ENCODE measurements around the gene NLGN2. TPM values are rescaled to one million over a fixed set of nuclear protein-coding genes. Genes with fewer than 3 reads are reported as not detected.

NLGN2 gene
- total and polyA plus RNA-seq, 2 of the 8 experiments (the other 6 are each of a cell fraction or from before 2014, with no cell fraction given): 21.2 to 62.8 TPM

DNA sequence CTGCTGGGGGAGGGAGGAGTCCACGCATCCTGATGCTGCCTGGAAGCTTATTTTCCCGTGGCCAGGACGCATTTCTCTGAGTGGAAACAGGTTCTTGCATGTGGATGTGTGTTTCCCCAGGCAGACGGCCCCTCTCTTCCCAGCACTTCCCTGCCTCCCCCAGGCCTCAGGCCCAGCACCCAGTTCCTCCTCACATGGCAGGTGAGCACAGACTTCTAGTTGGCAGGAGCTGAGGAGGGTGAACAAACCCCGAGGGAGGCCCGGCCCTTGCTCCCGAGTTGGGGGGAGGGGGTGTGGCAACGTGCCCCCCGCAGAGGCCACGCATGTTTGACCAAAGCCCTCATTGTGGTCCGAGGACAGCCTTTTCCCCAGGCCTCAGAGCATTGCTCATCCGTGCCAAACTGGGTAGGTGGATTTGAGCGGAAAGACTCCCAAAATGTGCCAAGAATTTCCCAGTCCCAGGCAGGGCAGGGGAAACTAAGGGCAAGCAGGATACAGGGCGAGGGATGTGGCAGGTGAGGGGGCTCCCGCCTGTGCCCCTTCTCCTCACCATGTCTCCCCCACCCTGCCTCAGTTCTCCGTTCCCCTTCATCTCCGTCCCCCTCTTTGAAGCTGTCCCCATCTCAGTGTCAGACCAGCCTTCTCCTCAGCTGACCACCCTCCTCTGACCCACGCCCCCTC is 11.0 kb downstream of the NLGN2 start (continued):
- TF ChIP-seq CEBPB (IDR thresholded peaks at IDR 0.05; ENCODE audit: low read depth, low read length): no peak
- TF ChIP-seq GTF2F1 (IDR thresholded peaks at IDR 0.05; ENCODE audit: borderline replicate concordance, low read depth, low read length): no peak
- no peak for TF ChIP-seq SIX5 (IDR thresholded peaks at IDR 0.05; ENCODE audit: low read depth, low read length)
